H9 (cell line): ENCODE measurements around the gene B4GALNT4. TPM values are rescaled to one million over a fixed set of nuclear protein-coding genes. Genes with fewer than 3 reads are reported as not detected.

Experiments used
- DNase-seq: peaks from one replicate; pipeline ENCODE4 v3.0.0-alpha.2; 2017
- H2AFZ ChIP-seq: one replicate; pipeline ENCODE4 v1.6.1; 2013; ENCODE audit warnings: mild to moderate bottlenecking, low read length, control low read depth, moderate library complexity
- H2AK5ac ChIP-seq: 2 replicates; pipeline ENCODE4 v1.6.1; 2013; ENCODE audit warnings: low read length, control low read depth, mixed read lengths; ENCODE audit not compliant: insufficient read length
- H2BK120ac ChIP-seq: one replicate; pipeline ENCODE4 v1.6.1; 2013; ENCODE audit warnings: low read depth, mild to moderate bottlenecking, low read length, control low read depth, inconsistent platforms; ENCODE audit not compliant: poor library complexity, severe bottlenecking
- H2BK12ac ChIP-seq: 2 replicates; pipeline ENCODE4 v1.6.1; 2013; ENCODE audit warnings: low read length, control low read depth, mixed read lengths, low read depth; ENCODE audit not compliant: insufficient read length
- H2BK15ac ChIP-seq: 2 replicates; pipeline ENCODE4 v1.6.1; 2013; ENCODE audit warnings: low read depth, low read length, control low read depth
- H2BK20ac ChIP-seq: one replicate; pipeline ENCODE4 v1.6.1; 2013; ENCODE audit warnings: low read depth, mild to moderate bottlenecking, low read length, control low read depth, inconsistent platforms; ENCODE audit not compliant: poor library complexity, severe bottlenecking
- H2BK5ac ChIP-seq: 2 replicates; pipeline ENCODE4 v1.6.1; 2013; ENCODE audit warnings: low read length, control low read depth, mixed read lengths; ENCODE audit not compliant: insufficient read length
- H3K14ac ChIP-seq: 2 replicates; pipeline ENCODE4 v1.6.1; 2013; ENCODE audit warnings: low read length, control low read depth; ENCODE audit not compliant: insufficient read depth
- H3K18ac ChIP-seq: 2 replicates; pipeline ENCODE4 v1.6.1; 2013; ENCODE audit warnings: low read depth, mild to moderate bottlenecking, mixed read lengths, low read length, control low read depth; ENCODE audit not compliant: insufficient read length
- H3K23ac ChIP-seq: 2 replicates; pipeline ENCODE4 v1.6.1; 2013; ENCODE audit warnings: low read length, control low read depth, mixed read lengths, low read depth; ENCODE audit not compliant: insufficient read length
- H3K23me2 ChIP-seq: 2 replicates; pipeline ENCODE4 v1.6.1; 2013; ENCODE audit warnings: low read depth, mild to moderate bottlenecking, mixed read lengths, low read length, control low read depth; ENCODE audit not compliant: insufficient read length, poor library complexity, severe bottlenecking
- H3K27ac ChIP-seq: 2 replicates; pipeline ENCODE4 v1.5.1; 2013; ENCODE audit warnings: low read length, control low read depth, mixed read lengths, low read depth; ENCODE audit not compliant: insufficient read length
- H3K27me3 ChIP-seq: 2 replicates; pipeline ENCODE4 v1.6.1; 2013; ENCODE audit warnings: low read length, control low read depth, inconsistent platforms; ENCODE audit not compliant: insufficient read depth
- H3K4ac ChIP-seq: 2 replicates; pipeline ENCODE4 v1.6.1; 2013; ENCODE audit warnings: low read depth, mild to moderate bottlenecking, control low read depth, inconsistent platforms, low read length, moderate library complexity
- H3K4me1 ChIP-seq: 2 replicates; pipeline ENCODE4 v1.6.1; 2013; ENCODE audit warnings: low read length, control low read depth, inconsistent platforms; ENCODE audit not compliant: insufficient read depth
- H3K4me2 ChIP-seq: 2 replicates; pipeline ENCODE4 v1.6.1; 2013; ENCODE audit warnings: low read length, control low read depth, mixed read lengths; ENCODE audit not compliant: insufficient read length, insufficient read depth
- H3K56ac ChIP-seq: 2 replicates; pipeline ENCODE4 v1.6.1; 2013; ENCODE audit warnings: low read depth, mild to moderate bottlenecking, mixed read lengths, low read length, control low read depth; ENCODE audit not compliant: insufficient read length
- H3K79me1 ChIP-seq: 2 replicates; pipeline ENCODE4 v1.6.1; 2013; ENCODE audit warnings: low read depth, mild to moderate bottlenecking, moderate library complexity, low read length, control low read depth, inconsistent platforms; ENCODE audit not compliant: insufficient read depth, poor library complexity, severe bottlenecking
- H3K79me2 ChIP-seq: 2 replicates; pipeline ENCODE4 v1.6.1; 2013; ENCODE audit warnings: low read length, control low read depth, inconsistent platforms; ENCODE audit not compliant: insufficient read depth
- H3K9ac ChIP-seq: 2 replicates; pipeline ENCODE4 v1.6.1; 2013; ENCODE audit warnings: low read length, control low read depth, mixed read lengths; ENCODE audit not compliant: insufficient read length; ENCODE audit errors: extremely low read depth
- H3K9me3 ChIP-seq: one replicate; pipeline ENCODE4 v1.6.1; 2013; ENCODE audit warnings: low read depth, low read length, inconsistent platforms; ENCODE audit not compliant: control insufficient read depth
- H3T11ph ChIP-seq: one replicate; pipeline ENCODE4 v1.6.1; 2013; ENCODE audit warnings: mild to moderate bottlenecking, low read length, control low read depth, inconsistent platforms
- H4K20me1 ChIP-seq: one replicate; pipeline ENCODE4 v1.6.1; 2013; ENCODE audit not compliant: control insufficient read depth, insufficient read length, insufficient read depth
- H4K5ac ChIP-seq: 2 replicates; pipeline ENCODE4 v1.6.1; 2013; ENCODE audit warnings: low read depth, mild to moderate bottlenecking, mixed read lengths, low read length, control low read depth; ENCODE audit not compliant: insufficient read length
- H4K8ac ChIP-seq: replicated peaks from 2 replicates; pipeline ENCODE4 v1.6.1; 2013; ENCODE audit warnings: low read length, control low read depth, mixed read lengths, low read depth; ENCODE audit not compliant: insufficient read length
- H4K91ac ChIP-seq: 2 replicates; pipeline ENCODE4 v1.6.1; 2013; ENCODE audit warnings: low read depth, mild to moderate bottlenecking, moderate library complexity, mixed read lengths, low read length, control low read depth; ENCODE audit not compliant: insufficient read length
- H3K27ac Mint-ChIP-seq, 3 experiments: 2 replicates in 2 of 3; 3 replicates in 1 of 3; pipeline ENCODE4 v1.8.0; 2020 to 2021; ENCODE audit warnings: mixed read lengths in 3 of 3, mild to moderate bottlenecking in 1 of 3, moderate library complexity in 1 of 3
- H3K27me3 Mint-ChIP-seq: 2 replicates; pipeline ENCODE4 v1.8.0; 2021; ENCODE audit warnings: low read depth, mild to moderate bottlenecking, moderate library complexity, mixed read lengths
- H3K36me3 Mint-ChIP-seq, 3 experiments: 2 replicates in 2 of 3; 3 replicates in 1 of 3; pipeline ENCODE4 v1.8.0; 2020 to 2021; ENCODE audit warnings: low read depth in 3 of 3, mixed read lengths in 3 of 3; ENCODE audit not compliant: insufficient read depth in 1 of 3
- H3K4me1 Mint-ChIP-seq, 2 experiments: 2 replicates each; pipeline ENCODE4 v1.8.0; 2020; ENCODE audit warnings: mixed read lengths in 2 of 2
- H3K4me3 Mint-ChIP-seq, 2 experiments: 2 replicates in 1 of 2; 3 replicates in 1 of 2; pipeline ENCODE4 v1.8.0; 2020 to 2021; ENCODE audit warnings: mild to moderate bottlenecking in 2 of 2, mixed read lengths in 2 of 2, moderate library complexity in 1 of 2
- H3K9me3 Mint-ChIP-seq, 2 experiments: 2 replicates in 1 of 2; 3 replicates in 1 of 2; pipeline ENCODE4 v1.8.0; 2020; ENCODE audit warnings: mild to moderate bottlenecking in 2 of 2, mixed read lengths in 2 of 2, moderate library complexity in 1 of 2
- WGBS: extraction: QIAGEN DNeasy Blood & Tissue Kit; methylation state at CpG from one replicate; pipeline ENCODE4 v1.1.7; 2013; ENCODE audit warnings: missing lambda C conversion rate, low lambda C conversion rate, mixed read lengths; ENCODE audit not compliant: insufficient read length; ENCODE audit errors: extremely low coverage; 5-methylcytosine and 5-hydroxymethylcytosine counted together
- total RNA-seq: library from RNA; stranded (reverse); gene quantifications from 2 replicates; pipeline ENCODE4 v1.2.1, GENCODE V29; 2021
- TF ChIP-seq, protein P1 (sequence below): fragments of 200-600 bp; sonication (generic); conservative IDR thresholded peaks from 3 replicates; pipeline ENCODE4 v1.8.0; 2021; ENCODE audit warnings: antibody characterized with exemption, mild to moderate bottlenecking

Gene B4GALNT4
- total RNA-seq, 1 experiment from 2014 or later, result 105 TPM

DNA sequence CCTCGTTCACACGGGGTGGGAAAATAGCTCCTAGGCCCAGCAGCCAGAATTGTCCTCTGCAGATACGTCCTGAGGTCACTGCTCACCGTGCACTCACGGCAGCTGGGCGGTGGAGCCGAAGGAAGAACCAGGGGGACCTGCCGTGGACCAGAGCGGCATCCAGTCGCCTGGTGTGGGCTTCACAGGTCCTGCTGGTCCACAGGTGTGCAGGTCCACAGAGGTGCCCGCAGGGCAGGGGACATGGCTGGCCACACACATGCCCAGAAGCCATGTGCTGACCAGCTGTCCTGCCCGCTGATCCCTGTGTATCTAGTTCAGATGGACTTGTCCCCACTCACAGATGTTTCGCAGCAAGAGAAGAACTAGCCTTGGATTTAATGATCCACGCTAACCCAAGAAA lies 14.1 kb downstream of the B4GALNT4 start:
- Histone ChIP-seq H4K20me1 (no peaks in the 10 kb centered on the region), H3K23me2 (no peaks in the 10 kb centered on the region), H3K79me2 (no peaks in the 10 kb centered on the region), H3T11ph (no peak overlapping the region), H2AFZ (no peak overlapping the region), H3K27ac (no peak overlapping the region), H3K14ac (no peak overlapping the region), H2BK120ac (no peak overlapping the region), H2BK15ac (no peak overlapping the region), H2BK5ac (no peak overlapping the region), H2BK12ac (no peak overlapping the region), H2BK20ac (no peak overlapping the region), H3K4me1 (no peaks in the 10 kb centered on the region), H3K79me1 (no peaks in the 10 kb centered on the region), H3K9me3 (peaks cover 13% of the 10 kb centered on the region), H4K8ac (no peak overlapping the region), H3K4me2 (no peak overlapping the region), H3K56ac (no peak overlapping the region), H3K27me3 (no peaks in the 10 kb centered on the region; the same call in 1 of the 2 replicates), H4K91ac (no peak overlapping the region), H3K23ac (no peak overlapping the region), H3K4ac (no peak overlapping the region), H3K18ac (no peak overlapping the region), H4K5ac (no peak overlapping the region), H3K9ac (no peak overlapping the region), H2AK5ac (no peak overlapping the region)
- Mint-ChIP-seq H3K27me3 (peaks cover 14% of the 10 kb centered on the region), H3K36me3 (peaks cover 18 to 30% (median 21%) of the 10 kb centered on the region in 3 experiments), H3K4me1 (peaks cover 0 to 3% of the 10 kb centered on the region in 2 experiments; a peak in 1 of 4 replicates), H3K4me3 (no peak overlapping the region), H3K9me3 (peaks cover 9% of the 10 kb centered on the region in 2 experiments), H3K27ac (peak overlapping the region in 2 of 3 experiments; percentile 13 to 64; a peak in 2 of 7 replicates)
- WGBS, result no CpG with 5 or more reads among the region's 14 CpGs
- TF ChIP-seq, protein P1, sequence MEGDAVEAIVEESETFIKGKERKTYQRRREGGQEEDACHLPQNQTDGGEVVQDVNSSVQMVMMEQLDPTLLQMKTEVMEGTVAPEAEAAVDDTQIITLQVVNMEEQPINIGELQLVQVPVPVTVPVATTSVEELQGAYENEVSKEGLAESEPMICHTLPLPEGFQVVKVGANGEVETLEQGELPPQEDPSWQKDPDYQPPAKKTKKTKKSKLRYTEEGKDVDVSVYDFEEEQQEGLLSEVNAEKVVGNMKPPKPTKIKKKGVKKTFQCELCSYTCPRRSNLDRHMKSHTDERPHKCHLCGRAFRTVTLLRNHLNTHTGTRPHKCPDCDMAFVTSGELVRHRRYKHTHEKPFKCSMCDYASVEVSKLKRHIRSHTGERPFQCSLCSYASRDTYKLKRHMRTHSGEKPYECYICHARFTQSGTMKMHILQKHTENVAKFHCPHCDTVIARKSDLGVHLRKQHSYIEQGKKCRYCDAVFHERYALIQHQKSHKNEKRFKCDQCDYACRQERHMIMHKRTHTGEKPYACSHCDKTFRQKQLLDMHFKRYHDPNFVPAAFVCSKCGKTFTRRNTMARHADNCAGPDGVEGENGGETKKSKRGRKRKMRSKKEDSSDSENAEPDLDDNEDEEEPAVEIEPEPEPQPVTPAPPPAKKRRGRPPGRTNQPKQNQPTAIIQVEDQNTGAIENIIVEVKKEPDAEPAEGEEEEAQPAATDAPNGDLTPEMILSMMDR, result no peak
- DNase-seq, result no peak
